ENCODE data around the gene VSTM2B. TPM values are rescaled to one million over a fixed set of nuclear protein-coding genes. Genes with fewer than 3 reads are reported as not detected.

Gene VSTM2B
- total and polyA plus RNA-seq, 2 of the 13 experiments (the other 11 are each of a cell fraction or from before 2014, with no cell fraction given) = not detected

GRCh38 chr19:29492769-29493168 is 33.0 kb upstream of the VSTM2B start:
- BruUV-seq (replicated peaks) = no TSS peak
- H3K4me2 ChIP-seq (ENCODE audit: low read depth, low read length) = no peak overlapping the region
- ATAC-seq (no peak), DNase-seq (ENCODE audit: low spot score) (no peak), FAIRE-seq (no peak)
- no peak overlapping the region for H2AFZ ChIP-seq (ENCODE audit: low read length)
- H3K27me3 ChIP-seq (ENCODE audit: control insufficient read depth in 1 of 2, insufficient read depth in 2 of 2, low read length in 2 of 2) = peaks cover 0 to 14% of the 10 kb centered on the region in 2 experiments; a peak in 2 of 5 replicates
- no peaks in the 10 kb centered on the region for H3K9me3 ChIP-seq (ENCODE audit: low read length)
- TF ChIP-seq SRSF1 (optimal IDR thresholded peaks at IDR 0.05; ENCODE audit: low read depth, low read length) = no peak
- TF ChIP-seq MYNN (CRISPR knock-in tag; IDR thresholded peaks at IDR 0.05; ENCODE audit: low read depth) = no peak
- no peak for TF ChIP-seq ZSCAN20 (CRISPR knock-in tag; IDR thresholded peaks at IDR 0.05; ENCODE audit: borderline replicate concordance)
- H3K9ac ChIP-seq (ENCODE audit: insufficient read depth, low read depth, low read length) = no peak overlapping the region
- no peaks in the 10 kb centered on the region for H3K79me2 ChIP-seq (ENCODE audit: insufficient read depth, low read length)
- no peaks in the 10 kb centered on the region for H3K36me3 ChIP-seq (replicated peaks in 1 of 2; ENCODE audit: control insufficient read depth in 1 of 2, insufficient read depth in 2 of 2, low read length in 2 of 2)
- WGBS (ENCODE audit: low lambda C conversion rate) = under 1% methylated on average over 7 of the region's 7 CpGs
- CTCF ChIA-PET (ENCODE audit: low intra/inter-chr PET ratio, low total read pairs) = no interaction called here
- H3K4me1 ChIP-seq (ENCODE audit: insufficient read depth, low read length) = no peaks in the 10 kb centered on the region
- POLR2A ChIA-PET = no interaction called here
- no peaks in the 10 kb centered on the region for H4K20me1 ChIP-seq (ENCODE audit: insufficient read depth, low read length)
- intact Hi-C loops (cut with micrococcal nuclease; ENCODE audit: unreplicated experiment) = no loop called here
- no peak overlapping the region for H3K4me3 ChIP-seq (replicated peaks in 1 of 3; ENCODE audit: insufficient read depth in 1 of 3, low read depth in 2 of 3, low read length in 3 of 3)
- in situ Hi-C loops (cut with HindIII; ENCODE audit: extremely low pct_ligation_motif_present, low pct_unique_long_range_greater_than_20kb) = no loop called here
- no peak overlapping the region for H3K27ac ChIP-seq (ENCODE audit: extremely low read length, insufficient read depth, low read length)

- ChIA-PET POLR2A (no interaction called here), CTCF (ENCODE audit: low intra/inter-chr PET ratio, low total read pairs) (no interaction called here)
- Histone ChIP-seq H3K27ac (ENCODE audit: extremely low read length, insufficient read depth, low read length) (no peak overlapping the region), H3K27me3 (ENCODE audit: control insufficient read depth in 1 of 2, insufficient read depth in 2 of 2, low read length in 2 of 2) (peaks cover 1 to 15% of the 10 kb centered on the region in 2 experiments; a peak in 2 of 5 replicates), H4K20me1 (ENCODE audit: insufficient read depth, low read length) (no peaks in the 10 kb centered on the region), H3K9me3 (ENCODE audit: low read length) (no peaks in the 10 kb centered on the region), H3K4me3 (replicated peaks in 1 of 3; ENCODE audit: insufficient read depth in 1 of 3, low read depth in 2 of 3, low read length in 3 of 3) (no peak overlapping the region), H3K9ac (ENCODE audit: insufficient read depth, low read depth, low read length) (no peak overlapping the region), H3K4me1 (ENCODE audit: insufficient read depth, low read length) (no peaks in the 10 kb centered on the region), H3K79me2 (ENCODE audit: insufficient read depth, low read length) (no peaks in the 10 kb centered on the region), H2AFZ (ENCODE audit: low read length) (no peak overlapping the region), H3K4me2 (ENCODE audit: low read depth, low read length) (no peak overlapping the region), H3K36me3 (replicated peaks in 1 of 2; ENCODE audit: control insufficient read depth in 1 of 2, insufficient read depth in 2 of 2, low read length in 2 of 2) (no peaks in the 10 kb centered on the region)
- in situ Hi-C loops (cut with HindIII; ENCODE audit: extremely low pct_ligation_motif_present, low pct_unique_long_range_greater_than_20kb) = no loop called here
- no peak for FAIRE-seq
- ATAC-seq = no peak
- WGBS (ENCODE audit: low lambda C conversion rate) = 53% methylated on average over 4 of the region's 4 CpGs
- no TSS peak for BruUV-seq (replicated peaks)
- intact Hi-C loops (cut with micrococcal nuclease; ENCODE audit: unreplicated experiment) = no loop called here
- no peak for DNase-seq (ENCODE audit: low spot score)
- TF ChIP-seq ZNF660 (CRISPR knock-in tag; IDR thresholded peaks at IDR 0.05; ENCODE audit: borderline replicate concordance, low read depth) (no peak), MAX (IDR thresholded peaks at IDR 0.05) (no peak), ZFP36L2 (CRISPR knock-in tag; IDR thresholded peaks at IDR 0.05) (no peak), GRHL1 (CRISPR knock-in tag; conservative IDR thresholded peaks at IDR 0.05) (no peak), SOX6 (IDR thresholded peaks at IDR 0.05) (no peak), SOX6 (CRISPR knock-in tag; IDR thresholded peaks at IDR 0.05) (no peak), ZBED4 (CRISPR knock-in tag; IDR thresholded peaks at IDR 0.05; ENCODE audit: borderline replicate concordance) (no peak), ZNF703 (CRISPR knock-in tag; IDR thresholded peaks at IDR 0.05; ENCODE audit: borderline replicate concordance) (no peak), ZNF143 (CRISPR knock-in tag; IDR thresholded peaks at IDR 0.05) (no peak)
Observed at GRCh38 chr19:29495091-29495490, 30.7 kb upstream of the VSTM2B start.
